K562 (cell line): ENCODE data around the gene HADHB. TPM values are rescaled to one million over a fixed set of nuclear protein-coding genes. Genes with fewer than 3 reads are reported as not detected.

Source experiments
- ATAC-seq: fragments of 200-7000 bp; cut with Tn5 transposase; 3 replicates; pipeline ENCODE4 v1.9.1; 2020; ENCODE audit warnings: moderate library complexity
- BruUV-seq: library from RNA; stranded (reverse); fragments of 400-500 nt; replicated peaks from 2 replicates; lab custom pipeline; 2021; lab: Mats Ljungman, UMichigan
- CTCF ChIA-PET: fragments of 300-600 bp; formaldehyde crosslinking; extraction: SDS; loops from one replicate; lab custom pipeline; 2021; ENCODE audit warnings: low intra/inter-chr PET ratio; lab: Yijun Ruan, JAX
- POLR2A ChIA-PET: fragments of 300-600, 350-650 bp; sonication (Branson Sonifier 250); formaldehyde crosslinking; extraction: SDS; loops from one replicate; lab custom pipeline; 2021; ENCODE audit warnings: antibody characterized with exemption, inconsistent platforms; lab: Yijun Ruan, JAX
- DNase-seq, 4 experiments: peaks; one replicate each; pipeline versions ENCODE4 v3.0.0 to v3.0.0-alpha.2; 2011 to 2018; ENCODE audit warnings: low spot score in 3 of 4, mixed read lengths in 3 of 4; ENCODE audit errors: extremely low read depth in 1 of 4
- FAIRE-seq: peaks from 2 replicates; lab custom pipeline; 2011; peaks lifted over from hg19 to GRCh38; lab: Jason Lieb, UNC
- H2AFZ ChIP-seq: 2 replicates; pipeline ENCODE4 v1.6.0; 2011; ENCODE audit warnings: low read depth, low read length, control low read depth, inconsistent platforms
- H3K27ac ChIP-seq: fragments of 200-600 bp; 3 replicates; pipeline ENCODE4 v1.8.0; 2011; ENCODE audit warnings: low read depth, mild to moderate bottlenecking, control low read depth, inconsistent platforms, low read length, moderate library complexity, mixed read lengths; ENCODE audit errors: extremely low read depth
- H3K27me3 ChIP-seq, 2 experiments: fragments of 300-600 bp in 1 of 2; 2 replicates in 1 of 2; 3 replicates in 1 of 2; pipeline versions ENCODE4 v1.6.0 to v1.8.0; 2011; ENCODE audit warnings: inconsistent platforms in 2 of 2, low read length in 2 of 2, mild to moderate bottlenecking in 1 of 2, mixed read lengths in 1 of 2, moderate library complexity in 1 of 2; ENCODE audit not compliant: control insufficient read depth in 2 of 2, insufficient read depth in 2 of 2
- H3K36me3 ChIP-seq: fragments of 300-600 bp; 3 replicates; pipeline ENCODE4 v1.8.0; 2011; ENCODE audit warnings: mild to moderate bottlenecking, low read length, inconsistent platforms; ENCODE audit not compliant: control insufficient read depth, insufficient read depth
- H3K4me1 ChIP-seq, 2 experiments: fragments of 200-600 bp in 1 of 2; replicated peaks in 1 of 2; 2 replicates in 1 of 2; 3 replicates in 1 of 2; pipeline versions ENCODE4 v1.5.1 to v1.8.0; 2011; ENCODE audit warnings: inconsistent platforms in 2 of 2, low read length in 2 of 2, mild to moderate bottlenecking in 1 of 2, mixed read lengths in 1 of 2, moderate library complexity in 1 of 2; ENCODE audit not compliant: control insufficient read depth in 2 of 2, insufficient read depth in 2 of 2
- H3K4me2 ChIP-seq: 2 replicates; pipeline ENCODE4 v1.6.1; 2011; ENCODE audit warnings: low read length, control low read depth, inconsistent platforms, mixed read lengths; ENCODE audit not compliant: insufficient read depth
- H3K4me3 ChIP-seq: fragments of 200-600 bp; sonication (generic), shearing (Covaris generic); 2 replicates; pipeline ENCODE4 v1.5.1; 2016; ENCODE audit warnings: control low read depth, inconsistent platforms
- H3K79me2 ChIP-seq: fragments of 200-600 bp; 3 replicates; pipeline ENCODE4 v1.8.0; 2011; ENCODE audit warnings: low read length, inconsistent platforms; ENCODE audit not compliant: control insufficient read depth, insufficient read depth
- H3K9ac ChIP-seq, 2 experiments: 2 replicates each; pipeline versions ENCODE4 v1.6.0 to v1.6.1; 2011; ENCODE audit warnings: low read depth in 2 of 2, low read length in 2 of 2, control low read depth in 1 of 2, inconsistent platforms in 1 of 2, mild to moderate bottlenecking in 1 of 2, mixed read lengths in 1 of 2; ENCODE audit not compliant: insufficient read depth in 1 of 2
- H3K9me1 ChIP-seq: one replicate; pipeline ENCODE4 v1.6.0; 2011; ENCODE audit warnings: inconsistent platforms, mild to moderate bottlenecking, low read length, moderate library complexity; ENCODE audit not compliant: control insufficient read depth, insufficient read depth
- H3K9me3 ChIP-seq: replicated peaks from 2 replicates; pipeline ENCODE4 v1.5.1; 2011; ENCODE audit warnings: low read depth, low read length, inconsistent platforms; ENCODE audit not compliant: control insufficient read depth, insufficient read depth
- H4K20me1 ChIP-seq: replicated peaks from 2 replicates; pipeline ENCODE4 v1.6.1; 2011; ENCODE audit warnings: low read length, inconsistent platforms, mixed read lengths; ENCODE audit not compliant: control insufficient read depth, insufficient read depth
- GABPA ChIP-seq: fragments of 200-800 bp; sonication (Bioruptor generic); conservative IDR thresholded peaks from 2 replicates; pipeline ENCODE4 v1.6.1; 2016; ENCODE audit warnings: low read depth, missing genetic modification characterization, missing compliant biosample characterization
- GABPB1 ChIP-seq: sonication (generic); formaldehyde crosslinking; IDR thresholded peaks from 2 replicates; pipeline ENCODE4 v1.8.0; 2022; ENCODE audit warnings: mild to moderate bottlenecking, missing genetic modification reagents
- HDGF ChIP-seq: fragments of 450-650 bp; IDR thresholded peaks from 2 replicates; pipeline ENCODE4 v1.6.1; 2016
- KLF10 ChIP-seq: fragments of 250-450 bp; sonication (Bioruptor Pico); IDR thresholded peaks from 2 replicates; pipeline ENCODE4 v1.6.1; 2021; ENCODE audit warnings: matching md5 sums
- RBM17 ChIP-seq: fragments of 200-400 bp; formaldehyde crosslinking; IDR thresholded peaks from 2 replicates; pipeline ENCODE4 v1.6.1; 2017; ENCODE audit warnings: low read depth, mild to moderate bottlenecking, low read length, borderline replicate concordance
- ZNF41 ChIP-seq: fragments of 250-450 bp; sonication (Bioruptor Pico); conservative IDR thresholded peaks from 2 replicates; pipeline ENCODE4 v1.4.0; 2020; ENCODE audit warnings: mild to moderate bottlenecking
- WGBS: fragments of 100-300 bp; shearing (Covaris generic); methylation state at CpG from one replicate; pipeline ENCODE4 v1.1.6; 2016; ENCODE audit warnings: low coverage, mixed read lengths; ENCODE audit not compliant: insufficient coverage; ENCODE audit errors: missing lambda C conversion rate; 5-methylcytosine and 5-hydroxymethylcytosine counted together
- in situ Hi-C: fragments of 300-500 bp; cut with MboI; formaldehyde crosslinking; loops from 4 replicates; pipeline ENCODE4 v1.15.0; 2018; ENCODE audit warnings: inconsistent platforms, mixed read lengths
- intact Hi-C: fragments of 100-400 bp; cut with micrococcal nuclease; formaldehyde crosslinking; loops from 2 replicates; pipeline ENCODE4 v1.14.2; 2022
- polyA plus RNA-seq, 8 experiments: library from polyadenylated mRNA; depleted of rRNA in 4 of 8; stranded (reverse) in 5 of 8; unstranded in 3 of 8; fragments of >200 nt; fragmentation: Nextera tagmentation in 2 of 8; fragmentation: Illumina TruSeq in 1 of 8; extraction: Ambion mirVana in 2 of 8; extraction: Trizol in 1 of 8; gene quantifications; 2 replicates each; pipeline versions ENCODE4 v1.2.1 to v1.2.3, GENCODE V29; 2011 to 2014; ENCODE audit warnings: inconsistent platforms in 1 of 8, missing spikeins in 1 of 8
- total RNA-seq, 7 experiments: library from RNA; depleted of rRNA in 6 of 7; stranded (reverse); fragments of >200 nt in 6 of 7; fragmentation: Illumina TruSeq in 2 of 7; extraction: Trizol in 2 of 7; gene quantifications; 2 replicates each; pipeline versions ENCODE4 v1.2.1 to v1.2.3, GENCODE V29; 2011 to 2021; ENCODE audit warnings: low replicate concordance in 1 of 7
- TF ChIP-seq, protein P1 (sequence below): fragments of 250-450 bp; sonication (Bioruptor Pico); IDR thresholded peaks from 2 replicates; pipeline ENCODE4 v1.8.0; 2022; ENCODE audit warnings: moderate library complexity, mild to moderate bottlenecking, inconsistent platforms
- TF ChIP-seq, protein P2 (sequence below): sonication (generic); formaldehyde crosslinking; IDR thresholded peaks from 2 replicates; pipeline ENCODE4 v1.8.0; 2022; ENCODE audit warnings: mild to moderate bottlenecking, missing genetic modification reagents
- TF ChIP-seq, protein P3 (sequence below): fragments of 250-450 bp; sonication (Bioruptor Pico); IDR thresholded peaks from 2 replicates; pipeline ENCODE4 v1.6.1; 2021; ENCODE audit warnings: mild to moderate bottlenecking
- TF ChIP-seq, protein P4 (sequence below), 2 experiments: fragments of 450-650 bp in 1 of 2; sonication (generic) in 1 of 2; formaldehyde crosslinking; conservative IDR thresholded peaks; 2 replicates each; pipeline versions ENCODE4 v1.4.0 to v1.8.1; 2020 to 2022; ENCODE audit warnings: mild to moderate bottlenecking in 1 of 2, missing genetic modification reagents in 1 of 2

HADHB gene
- total and polyA plus RNA-seq, 9 of the 15 experiments (the other 6 are each of a cell fraction or from before 2014, with no cell fraction given), result 67.3 to 199 (median 100) TPM

DNA sequence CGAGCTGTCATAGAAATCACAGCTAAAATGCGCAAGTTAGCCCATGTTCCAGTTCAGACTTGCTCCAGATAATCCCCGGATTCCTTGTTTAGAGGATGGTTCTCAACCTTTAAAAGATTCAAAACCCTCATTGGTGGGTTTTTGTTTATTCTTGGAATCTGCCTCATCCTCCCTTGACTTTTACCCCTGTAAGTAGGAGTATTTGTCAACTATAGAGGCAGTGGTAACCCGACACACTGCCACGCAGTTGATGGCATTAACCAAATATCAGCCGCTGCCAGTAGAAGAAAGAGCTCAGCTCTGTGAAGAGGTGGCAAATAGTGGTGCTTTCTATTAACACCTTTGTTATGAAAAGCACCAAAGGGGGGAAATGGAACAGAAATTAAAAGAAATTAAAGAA, 60.8 kb downstream of the HADHB start:
- in situ Hi-C loops (no loop called here), intact Hi-C loops (no loop called here)
- H3K79me2 ChIP-seq, result no peaks in the 10 kb centered on the region
- H3K4me3 ChIP-seq, result no peak overlapping the region
- no peaks in the 10 kb centered on the region for H3K4me1 ChIP-seq
- ChIA-PET CTCF (no interaction called here), POLR2A (interaction anchor here (0.5 to 1.4 kb wide), 3 partner anchors 13 to 77 kb away, joined by 3 to 4 read pairs (median 3); no protein-coding TSS in a partner anchor)
- WGBS, result 17% methylated on average over 6 of the region's 6 CpGs
- no peak overlapping the region for H3K27ac ChIP-seq
- H3K36me3 ChIP-seq, result no peaks in the 10 kb centered on the region
- no peaks in the 10 kb centered on the region for H3K9me3 ChIP-seq
- no peaks in the 10 kb centered on the region for H4K20me1 ChIP-seq
- DNase-seq, result no peak
- peaks cover 18 to 44% of the 10 kb centered on the region in 2 experiments for H3K27me3 ChIP-seq
- no TSS peak for BruUV-seq
- no peak overlapping the region for H3K4me2 ChIP-seq
- H3K9me1 ChIP-seq, result no peaks in the 10 kb centered on the region
- H2AFZ ChIP-seq, result no peak overlapping the region
- ATAC-seq, result no peak
- no peak for FAIRE-seq
- no peak overlapping the region for H3K9ac ChIP-seq
- TF ChIP-seq, protein P1, sequence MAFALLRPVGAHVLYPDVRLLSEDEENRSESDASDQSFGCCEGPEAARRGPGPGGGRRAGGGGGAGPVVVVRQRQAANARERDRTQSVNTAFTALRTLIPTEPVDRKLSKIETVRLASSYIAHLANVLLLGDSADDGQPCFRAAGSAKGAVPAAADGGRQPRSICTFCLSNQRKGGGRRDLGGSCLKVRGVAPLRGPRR (CRISPR knock-in tag), result no peak
- TF ChIP-seq GABPB1 (CRISPR knock-in tag) (no peak), RBM17 (no peak), HDGF (no peak), ZNF41 (no peak), KLF10 (CRISPR knock-in tag) (no peak), GABPA (tag) (no peak)
- TF ChIP-seq, protein P2, sequence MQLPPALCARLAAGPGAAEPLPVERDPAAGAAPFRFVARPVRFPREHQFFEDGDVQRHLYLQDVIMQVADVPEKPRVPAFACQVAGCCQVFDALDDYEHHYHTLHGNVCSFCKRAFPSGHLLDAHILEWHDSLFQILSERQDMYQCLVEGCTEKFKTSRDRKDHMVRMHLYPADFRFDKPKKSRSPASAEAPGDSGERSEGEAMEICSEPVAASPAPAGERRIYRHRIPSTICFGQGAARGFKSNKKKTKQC (CRISPR knock-in tag), result no peak
- TF ChIP-seq, protein P3, sequence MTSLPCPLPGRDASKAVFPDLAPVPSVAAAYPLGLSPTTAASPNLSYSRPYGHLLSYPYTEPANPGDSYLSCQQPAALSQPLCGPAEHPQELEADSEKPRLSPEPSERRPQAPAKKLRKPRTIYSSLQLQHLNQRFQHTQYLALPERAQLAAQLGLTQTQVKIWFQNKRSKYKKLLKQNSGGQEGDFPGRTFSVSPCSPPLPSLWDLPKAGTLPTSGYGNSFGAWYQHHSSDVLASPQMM (CRISPR knock-in tag), result no peak
- TF ChIP-seq, protein P4, sequence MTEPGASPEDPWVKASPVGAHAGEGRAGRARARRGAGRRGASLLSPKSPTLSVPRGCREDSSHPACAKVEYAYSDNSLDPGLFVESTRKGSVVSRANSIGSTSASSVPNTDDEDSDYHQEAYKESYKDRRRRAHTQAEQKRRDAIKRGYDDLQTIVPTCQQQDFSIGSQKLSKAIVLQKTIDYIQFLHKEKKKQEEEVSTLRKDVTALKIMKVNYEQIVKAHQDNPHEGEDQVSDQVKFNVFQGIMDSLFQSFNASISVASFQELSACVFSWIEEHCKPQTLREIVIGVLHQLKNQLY (CRISPR knock-in tag; conservative IDR thresholded peaks at IDR 0.05), result no peak
- TF ChIP-seq, all 486 proteins: peak for 0
